ENCODE measurements around the gene SLC12A8. TPM values are rescaled to one million over a fixed set of nuclear protein-coding genes. Genes with fewer than 3 reads are reported as not detected.

SLC12A8 gene
- total and polyA plus RNA-seq, 2 donors (not counting 1 experiment from before 2014, with no cell fraction given) = 0.57 to 1.1 TPM

DNA sequence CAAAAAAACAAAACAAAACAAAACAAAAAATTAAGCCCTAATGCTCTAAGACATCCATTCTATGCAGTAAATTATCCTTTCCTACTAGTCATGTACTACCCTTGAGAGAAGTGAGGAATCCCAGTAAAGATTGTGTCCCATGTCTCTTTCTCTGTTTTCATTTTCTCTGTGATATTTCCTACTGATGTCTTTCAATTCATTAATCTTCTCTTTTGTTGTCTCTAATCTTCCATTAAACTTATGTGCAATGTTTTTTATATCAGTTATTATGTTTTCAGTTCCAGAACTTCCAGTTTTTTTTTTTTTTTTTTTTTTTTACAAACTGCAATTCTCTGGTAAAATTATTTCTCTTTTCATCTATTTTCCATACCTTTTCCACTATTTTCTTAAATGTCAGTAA, 44.1 kb upstream of the SLC12A8 start:
- peaks cover 3% of the 10 kb centered on the region for H3K79me2 ChIP-seq (ENCODE audit: control insufficient read depth, insufficient read depth, low read length)
- CTCF ChIA-PET = no interaction called here
- no peak overlapping the region for H3K9ac ChIP-seq (ENCODE audit: low read length)
- H3K27me3 Mint-ChIP-seq = no peaks in the 10 kb centered on the region
- intact Hi-C loops (cut with micrococcal nuclease) = no loop called here
- H3K4me3 Mint-ChIP-seq = no peak overlapping the region
- no peaks in the 10 kb centered on the region for H3K4me1 ChIP-seq (ENCODE audit: control insufficient read depth in 2 of 2, insufficient read depth in 2 of 2, low read length in 2 of 2)
- H3K27ac ChIP-seq (ENCODE audit: low read length in 2 of 2) = no peak overlapping the region
- POLR2A ChIA-PET = no interaction called here
- no peaks in the 10 kb centered on the region for H4K20me1 ChIP-seq (ENCODE audit: control insufficient read depth, insufficient read depth, low read length, poor library complexity, severe bottlenecking)
- no peaks in the 10 kb centered on the region for H3K9me3 Mint-ChIP-seq (ENCODE audit: insufficient read depth)
- peaks cover 0 to 7% of the 10 kb centered on the region in 2 experiments for H3K36me3 ChIP-seq (replicated peaks in 1 of 2; ENCODE audit: control extremely low read depth in 1 of 2, control insufficient read depth in 1 of 2, extremely low read depth in 1 of 2, insufficient read depth in 2 of 2, low read length in 1 of 2)
- DNase-seq (no peak), ATAC-seq (ENCODE audit: low read depth) (no peak)
- no peak overlapping the region for H3K27ac Mint-ChIP-seq
- H3K4me1 Mint-ChIP-seq = peaks cover 4% of the 10 kb centered on the region
- H3K4me2 ChIP-seq (replicated peaks; ENCODE audit: low read depth, low read length, poor library complexity, severe bottlenecking) = no peak overlapping the region
- H3K27me3 ChIP-seq (replicated peaks in 1 of 4; ENCODE audit: control extremely low read depth in 1 of 4, control insufficient read depth in 3 of 4, insufficient read depth in 4 of 4, low read length in 3 of 4) = no peaks in the 10 kb centered on the region
- TF ChIP-seq EZH2 (IDR thresholded peaks at IDR 0.05; ENCODE audit: borderline replicate concordance, insufficient read depth, low read depth, low read length, poor library complexity, severe bottlenecking) = no peak
- TF ChIP-seq, protein P1, sequence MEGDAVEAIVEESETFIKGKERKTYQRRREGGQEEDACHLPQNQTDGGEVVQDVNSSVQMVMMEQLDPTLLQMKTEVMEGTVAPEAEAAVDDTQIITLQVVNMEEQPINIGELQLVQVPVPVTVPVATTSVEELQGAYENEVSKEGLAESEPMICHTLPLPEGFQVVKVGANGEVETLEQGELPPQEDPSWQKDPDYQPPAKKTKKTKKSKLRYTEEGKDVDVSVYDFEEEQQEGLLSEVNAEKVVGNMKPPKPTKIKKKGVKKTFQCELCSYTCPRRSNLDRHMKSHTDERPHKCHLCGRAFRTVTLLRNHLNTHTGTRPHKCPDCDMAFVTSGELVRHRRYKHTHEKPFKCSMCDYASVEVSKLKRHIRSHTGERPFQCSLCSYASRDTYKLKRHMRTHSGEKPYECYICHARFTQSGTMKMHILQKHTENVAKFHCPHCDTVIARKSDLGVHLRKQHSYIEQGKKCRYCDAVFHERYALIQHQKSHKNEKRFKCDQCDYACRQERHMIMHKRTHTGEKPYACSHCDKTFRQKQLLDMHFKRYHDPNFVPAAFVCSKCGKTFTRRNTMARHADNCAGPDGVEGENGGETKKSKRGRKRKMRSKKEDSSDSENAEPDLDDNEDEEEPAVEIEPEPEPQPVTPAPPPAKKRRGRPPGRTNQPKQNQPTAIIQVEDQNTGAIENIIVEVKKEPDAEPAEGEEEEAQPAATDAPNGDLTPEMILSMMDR (IDR thresholded peaks at IDR 0.05) = no peak
- no peak overlapping the region for H2AFZ ChIP-seq (ENCODE audit: insufficient read depth, low read depth, low read length, poor library complexity, severe bottlenecking)
- H3K4me3 ChIP-seq (ENCODE audit: control extremely low read depth in 1 of 5, extremely low read depth in 1 of 5, insufficient read depth in 1 of 5, low read depth in 2 of 5, low read length in 4 of 5) = no peak overlapping the region
- peaks cover 3 to 10% (median 3%) of the 10 kb centered on the region in 3 donors for H3K9me3 ChIP-seq (ENCODE audit: control extremely low read depth in 1 of 3, control insufficient read depth in 2 of 3, insufficient read depth in 1 of 3, low read length in 2 of 3)

DNA sequence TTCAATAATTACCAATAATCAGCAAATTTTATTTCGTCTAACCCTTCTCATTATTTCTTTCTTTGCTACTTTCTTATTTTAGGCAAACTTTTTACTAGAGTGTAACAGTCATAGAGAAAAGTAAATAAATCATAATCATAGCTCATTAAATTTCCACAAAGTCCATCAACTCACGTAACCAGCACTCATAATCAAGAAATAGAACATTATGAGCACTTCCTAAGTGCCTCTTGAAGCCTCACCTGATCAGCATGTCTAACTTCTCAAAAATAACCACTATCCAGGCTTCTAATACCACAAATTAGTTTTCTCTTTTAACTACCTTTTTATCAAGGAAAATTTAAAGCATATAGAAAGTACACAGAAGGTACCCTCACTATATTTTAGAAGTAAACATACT, 38.4 kb upstream of the SLC12A8 start:
- Histone ChIP-seq H4K20me1 (ENCODE audit: control insufficient read depth, insufficient read depth, low read length, poor library complexity, severe bottlenecking) (no peaks in the 10 kb centered on the region), H3K9ac (ENCODE audit: low read length) (no peak overlapping the region), H3K79me2 (ENCODE audit: control insufficient read depth, insufficient read depth, low read length) (no peaks in the 10 kb centered on the region), H3K4me3 (ENCODE audit: control extremely low read depth in 1 of 5, extremely low read depth in 1 of 5, insufficient read depth in 1 of 5, low read depth in 2 of 5, low read length in 4 of 5) (no peak overlapping the region), H3K27me3 (replicated peaks in 1 of 4; ENCODE audit: control extremely low read depth in 1 of 4, control insufficient read depth in 3 of 4, insufficient read depth in 4 of 4, low read length in 3 of 4) (no peaks in the 10 kb centered on the region), H3K36me3 (replicated peaks in 1 of 2; ENCODE audit: control extremely low read depth in 1 of 2, control insufficient read depth in 1 of 2, extremely low read depth in 1 of 2, insufficient read depth in 2 of 2, low read length in 1 of 2) (peaks cover 0 to 4% of the 10 kb centered on the region in 2 experiments), H2AFZ (ENCODE audit: insufficient read depth, low read depth, low read length, poor library complexity, severe bottlenecking) (no peak overlapping the region), H3K4me1 (ENCODE audit: control insufficient read depth in 2 of 2, insufficient read depth in 2 of 2, low read length in 2 of 2) (no peaks in the 10 kb centered on the region), H3K9me3 (ENCODE audit: control extremely low read depth in 1 of 3, control insufficient read depth in 2 of 3, insufficient read depth in 1 of 3, low read length in 2 of 3) (no peaks in the 10 kb centered on the region), H3K27ac (ENCODE audit: low read length in 2 of 2) (no peak overlapping the region), H3K4me2 (replicated peaks; ENCODE audit: low read depth, low read length, poor library complexity, severe bottlenecking) (no peak overlapping the region)
- POLR2A ChIA-PET = no interaction called here
- H3K9me3 Mint-ChIP-seq (ENCODE audit: insufficient read depth) = no peaks in the 10 kb centered on the region
- ATAC-seq (ENCODE audit: low read depth) = no peak
- no peak for DNase-seq
- WGBS (ENCODE audit: insufficient coverage) = 100% methylated on average over 1 of the region's 2 CpGs
- intact Hi-C loops (cut with micrococcal nuclease) = no loop called here
- CTCF ChIA-PET = no interaction called here
- H3K27ac Mint-ChIP-seq = no peak overlapping the region
- H3K4me3 Mint-ChIP-seq = no peak overlapping the region
- H3K27me3 Mint-ChIP-seq = no peaks in the 10 kb centered on the region
- TF ChIP-seq, protein P1 (IDR thresholded peaks at IDR 0.05) = no peak
- no peak for TF ChIP-seq EZH2 (IDR thresholded peaks at IDR 0.05; ENCODE audit: borderline replicate concordance, insufficient read depth, low read depth, low read length, poor library complexity, severe bottlenecking)
- no peaks in the 10 kb centered on the region for H3K4me1 Mint-ChIP-seq

All from B cell (primary cell).